DOHH2 (cell line): ENCODE results near the gene CA9.

Experiments
- H3F3A ChIP-seq: fragments of 200-600 bp; sonication (generic), shearing (Covaris generic); 2 replicates; pipeline ENCODE4 v1.6.0; 2016; ENCODE audit warnings: antibody characterized with exemption, mild to moderate bottlenecking; ENCODE audit not compliant: control insufficient read depth, insufficient read depth
- H3K27ac ChIP-seq: fragments of 200-600 bp; sonication (generic); 2 replicates; pipeline ENCODE4 v1.5.1; 2014; ENCODE audit warnings: low read depth, mild to moderate bottlenecking, low read length, moderate library complexity
- H3K27me3 ChIP-seq: fragments of 200-600 bp; sonication (generic); 2 replicates; pipeline ENCODE4 v1.6.1; 2014; ENCODE audit warnings: mild to moderate bottlenecking, low read length, mixed read lengths; ENCODE audit not compliant: control insufficient read depth
- H3K36me3 ChIP-seq: fragments of 200-600 bp; sonication (generic); 2 replicates; pipeline ENCODE4 v1.6.1; 2014; ENCODE audit warnings: mild to moderate bottlenecking, low read length, moderate library complexity, mixed read lengths; ENCODE audit not compliant: control insufficient read depth
- H3K4me1 ChIP-seq: fragments of 200-600 bp; sonication (generic); 2 replicates; pipeline ENCODE4 v1.6.1; 2014; ENCODE audit warnings: mild to moderate bottlenecking, low read length, mixed read lengths; ENCODE audit not compliant: control insufficient read depth
- H3K4me2 ChIP-seq: fragments of 200-600 bp; sonication (generic); 2 replicates; pipeline ENCODE4 v1.6.0; 2014; ENCODE audit warnings: mild to moderate bottlenecking, low read length, moderate library complexity
- H3K4me3 ChIP-seq: fragments of 200-600 bp; sonication (generic); 2 replicates; pipeline ENCODE4 v1.5.1; 2014; ENCODE audit warnings: mild to moderate bottlenecking, low read length, mixed read lengths
- H3K79me2 ChIP-seq: fragments of 200-600 bp; sonication (generic); 2 replicates; pipeline ENCODE4 v1.6.1; 2014; ENCODE audit warnings: mild to moderate bottlenecking, low read length, mixed read lengths; ENCODE audit not compliant: control insufficient read depth
- H3K9me2 ChIP-seq: fragments of 200-600 bp; sonication (generic); replicated peaks from 2 replicates; pipeline ENCODE4 v1.6.1; 2014; ENCODE audit warnings: mild to moderate bottlenecking, low read length, mixed read lengths; ENCODE audit not compliant: control insufficient read depth
- H3K9me3 ChIP-seq: fragments of 200-600 bp; sonication (generic); 2 replicates; pipeline ENCODE4 v1.6.1; 2014; ENCODE audit warnings: antibody characterized with exemption, low read length, mixed read lengths; ENCODE audit not compliant: control insufficient read depth, insufficient read depth
- H4K20me1 ChIP-seq: fragments of 200-600 bp; sonication (generic); 2 replicates; pipeline ENCODE4 v1.6.0; 2014; ENCODE audit warnings: low read depth, mild to moderate bottlenecking, antibody characterized with exemption, low read length, moderate library complexity; ENCODE audit not compliant: control insufficient read depth, insufficient read depth
- EZH2phosphoT487 ChIP-seq: fragments of 200-600 bp; sonication (generic); IDR thresholded peaks from 2 replicates; pipeline ENCODE4 v1.6.1; 2017; ENCODE audit warnings: borderline replicate concordance, mild to moderate bottlenecking, antibody characterized with exemption, low read length, moderate library complexity, mixed read lengths
- TF ChIP-seq, protein P1 (sequence below): fragments of 200-600 bp; sonication (generic); IDR thresholded peaks from one replicate; pipeline ENCODE4 v1.5.1; 2014; ENCODE audit warnings: antibody characterized with exemption, mild to moderate bottlenecking, low read depth, low read length; ENCODE audit not compliant: poor library complexity, severe bottlenecking

The CA9 gene

DNA sequence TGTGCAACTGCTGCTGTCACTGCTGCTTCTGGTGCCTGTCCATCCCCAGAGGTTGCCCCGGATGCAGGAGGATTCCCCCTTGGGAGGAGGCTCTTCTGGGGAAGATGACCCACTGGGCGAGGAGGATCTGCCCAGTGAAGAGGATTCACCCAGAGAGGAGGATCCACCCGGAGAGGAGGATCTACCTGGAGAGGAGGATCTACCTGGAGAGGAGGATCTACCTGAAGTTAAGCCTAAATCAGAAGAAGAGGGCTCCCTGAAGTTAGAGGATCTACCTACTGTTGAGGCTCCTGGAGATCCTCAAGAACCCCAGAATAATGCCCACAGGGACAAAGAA, 265 bp downstream of the CA9 start:
- Histone ChIP-seq H3K9me2 (no peaks in the 10 kb centered on the region), H4K20me1 (no peaks in the 10 kb centered on the region), H3K79me2 (no peaks in the 10 kb centered on the region), H3F3A (no peaks in the 10 kb centered on the region), H3K27ac (no peak overlapping the region), H3K9me3 (no peaks in the 10 kb centered on the region), H3K36me3 (no peaks in the 10 kb centered on the region), H3K4me2 (no peak overlapping the region), H3K4me3 (no peak overlapping the region), H3K27me3 (peaks cover 6% of the 10 kb centered on the region; the same call in 1 of the 2 replicates), H3K4me1 (no peaks in the 10 kb centered on the region)
- TF ChIP-seq EZH2phosphoT487 = no peak
- TF ChIP-seq, protein P1, sequence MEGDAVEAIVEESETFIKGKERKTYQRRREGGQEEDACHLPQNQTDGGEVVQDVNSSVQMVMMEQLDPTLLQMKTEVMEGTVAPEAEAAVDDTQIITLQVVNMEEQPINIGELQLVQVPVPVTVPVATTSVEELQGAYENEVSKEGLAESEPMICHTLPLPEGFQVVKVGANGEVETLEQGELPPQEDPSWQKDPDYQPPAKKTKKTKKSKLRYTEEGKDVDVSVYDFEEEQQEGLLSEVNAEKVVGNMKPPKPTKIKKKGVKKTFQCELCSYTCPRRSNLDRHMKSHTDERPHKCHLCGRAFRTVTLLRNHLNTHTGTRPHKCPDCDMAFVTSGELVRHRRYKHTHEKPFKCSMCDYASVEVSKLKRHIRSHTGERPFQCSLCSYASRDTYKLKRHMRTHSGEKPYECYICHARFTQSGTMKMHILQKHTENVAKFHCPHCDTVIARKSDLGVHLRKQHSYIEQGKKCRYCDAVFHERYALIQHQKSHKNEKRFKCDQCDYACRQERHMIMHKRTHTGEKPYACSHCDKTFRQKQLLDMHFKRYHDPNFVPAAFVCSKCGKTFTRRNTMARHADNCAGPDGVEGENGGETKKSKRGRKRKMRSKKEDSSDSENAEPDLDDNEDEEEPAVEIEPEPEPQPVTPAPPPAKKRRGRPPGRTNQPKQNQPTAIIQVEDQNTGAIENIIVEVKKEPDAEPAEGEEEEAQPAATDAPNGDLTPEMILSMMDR = no peak

DNA sequence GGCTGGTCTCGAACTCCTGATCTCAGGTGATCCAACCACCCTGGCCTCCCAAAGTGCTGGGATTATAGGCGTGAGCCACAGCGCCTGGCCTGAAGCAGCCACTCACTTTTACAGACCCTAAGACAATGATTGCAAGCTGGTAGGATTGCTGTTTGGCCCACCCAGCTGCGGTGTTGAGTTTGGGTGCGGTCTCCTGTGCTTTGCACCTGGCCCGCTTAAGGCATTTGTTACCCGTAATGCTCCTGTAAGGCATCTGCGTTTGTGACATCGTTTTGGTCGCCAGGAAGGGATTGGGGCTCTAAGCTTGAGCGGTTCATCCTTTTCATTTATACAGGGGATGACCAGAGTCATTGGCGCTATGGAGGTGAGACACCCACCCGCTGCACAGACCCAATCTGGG, 1.5 kb downstream of the CA9 start:
- Histone ChIP-seq H3K79me2 (no peaks in the 10 kb centered on the region), H3K36me3 (no peaks in the 10 kb centered on the region), H4K20me1 (no peaks in the 10 kb centered on the region), H3K4me2 (no peak overlapping the region), H3F3A (no peaks in the 10 kb centered on the region), H3K9me3 (no peaks in the 10 kb centered on the region), H3K27ac (no peak overlapping the region), H3K27me3 (peaks cover 6% of the 10 kb centered on the region; the same call in 1 of the 2 replicates), H3K9me2 (no peaks in the 10 kb centered on the region), H3K4me1 (peaks cover 6% of the 10 kb centered on the region), H3K4me3 (no peak overlapping the region)
- TF ChIP-seq EZH2phosphoT487 = no peak

DNA sequence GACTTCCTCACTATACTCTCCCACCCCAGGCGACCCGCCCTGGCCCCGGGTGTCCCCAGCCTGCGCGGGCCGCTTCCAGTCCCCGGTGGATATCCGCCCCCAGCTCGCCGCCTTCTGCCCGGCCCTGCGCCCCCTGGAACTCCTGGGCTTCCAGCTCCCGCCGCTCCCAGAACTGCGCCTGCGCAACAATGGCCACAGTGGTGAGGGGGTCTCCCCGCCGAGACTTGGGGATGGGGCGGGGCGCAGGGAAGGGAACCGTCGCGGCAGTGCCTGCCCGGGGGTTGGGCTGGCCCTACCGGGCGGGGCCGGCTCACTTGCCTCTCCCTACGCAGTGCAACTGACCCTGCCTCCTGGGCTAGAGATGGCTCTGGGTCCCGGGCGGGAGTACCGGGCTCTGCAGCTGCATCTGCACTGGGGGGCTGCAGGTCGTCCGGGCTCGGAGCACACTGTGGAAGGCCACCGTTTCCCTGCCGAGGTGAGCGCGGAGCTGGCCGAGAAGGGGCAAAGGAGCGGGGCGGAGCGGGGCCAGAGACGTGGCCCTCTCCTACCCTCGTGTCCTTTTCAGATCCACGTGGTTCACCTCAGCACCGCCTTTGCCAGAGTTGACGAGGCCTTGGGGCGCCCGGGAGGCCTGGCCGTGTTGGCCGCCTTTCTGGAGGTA, 2.1 kb downstream of the CA9 start:
- no peak overlapping the region for H3K4me3 ChIP-seq
- H3K79me2 ChIP-seq = no peaks in the 10 kb centered on the region
- H3F3A ChIP-seq = no peaks in the 10 kb centered on the region
- peaks cover 6% of the 10 kb centered on the region; the same call in 1 of the 2 replicates for H3K27me3 ChIP-seq
- H3K4me2 ChIP-seq = no peak overlapping the region
- TF ChIP-seq, protein P1 = no peak
- TF ChIP-seq EZH2phosphoT487 = no peak
- H3K9me3 ChIP-seq = no peaks in the 10 kb centered on the region
- no peaks in the 10 kb centered on the region for H4K20me1 ChIP-seq
- H3K27ac ChIP-seq = no peak overlapping the region
- no peaks in the 10 kb centered on the region for H3K9me2 ChIP-seq
- H3K4me1 ChIP-seq = peaks cover 12% of the 10 kb centered on the region
- no peaks in the 10 kb centered on the region for H3K36me3 ChIP-seq

DNA sequence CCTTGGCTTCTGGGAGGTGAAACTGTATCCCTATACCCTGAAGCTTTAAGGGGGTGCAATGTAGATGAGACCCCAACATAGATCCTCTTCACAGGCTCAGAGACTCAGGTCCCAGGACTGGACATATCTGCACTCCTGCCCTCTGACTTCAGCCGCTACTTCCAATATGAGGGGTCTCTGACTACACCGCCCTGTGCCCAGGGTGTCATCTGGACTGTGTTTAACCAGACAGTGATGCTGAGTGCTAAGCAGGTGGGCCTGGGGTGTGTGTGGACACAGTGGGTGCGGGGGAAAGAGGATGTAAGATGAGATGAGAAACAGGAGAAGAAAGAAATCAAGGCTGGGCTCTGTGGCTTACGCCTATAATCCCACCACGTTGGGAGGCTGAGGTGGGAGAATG, 5.4 kb downstream of the CA9 start:
- Histone ChIP-seq H3K79me2 (no peaks in the 10 kb centered on the region), H3F3A (no peaks in the 10 kb centered on the region), H3K9me3 (no peaks in the 10 kb centered on the region), H3K4me2 (no peak overlapping the region), H3K4me1 (peaks cover 20% of the 10 kb centered on the region), H3K27me3 (peaks cover 3% of the 10 kb centered on the region; the same call in 1 of the 2 replicates), H3K36me3 (no peaks in the 10 kb centered on the region), H3K4me3 (no peak overlapping the region), H4K20me1 (no peaks in the 10 kb centered on the region), H3K27ac (no peak overlapping the region), H3K9me2 (no peaks in the 10 kb centered on the region)
- no peak for TF ChIP-seq EZH2phosphoT487
- TF ChIP-seq, protein P1 = no peak
